Measurements from ENCODE around the gene CUX1.

GRCh38 chr7:101974393-101974792 is 157.0 kb downstream of the CUX1 start:
- TF ChIP-seq POLR2A (IDR thresholded peaks at IDR 0.05) (no peak), CTCF (IDR thresholded peaks at IDR 0.05) (no peak)

Measured in esophagus squamous epithelium (tissue), 4 donors.